DOHH2 (cell line): ENCODE results near the gene TRO.

Source experiments
- H3F3A ChIP-seq: fragments of 200-600 bp; sonication (generic), shearing (Covaris generic); 2 replicates; pipeline ENCODE4 v1.6.0; 2016; ENCODE audit warnings: antibody characterized with exemption, mild to moderate bottlenecking; ENCODE audit not compliant: control insufficient read depth, insufficient read depth
- H3K27ac ChIP-seq: fragments of 200-600 bp; sonication (generic); 2 replicates; pipeline ENCODE4 v1.5.1; 2014; ENCODE audit warnings: low read depth, mild to moderate bottlenecking, low read length, moderate library complexity
- H3K27me3 ChIP-seq: fragments of 200-600 bp; sonication (generic); 2 replicates; pipeline ENCODE4 v1.6.1; 2014; ENCODE audit warnings: mild to moderate bottlenecking, low read length, mixed read lengths; ENCODE audit not compliant: control insufficient read depth
- H3K36me3 ChIP-seq: fragments of 200-600 bp; sonication (generic); 2 replicates; pipeline ENCODE4 v1.6.1; 2014; ENCODE audit warnings: mild to moderate bottlenecking, low read length, moderate library complexity, mixed read lengths; ENCODE audit not compliant: control insufficient read depth
- H3K4me1 ChIP-seq: fragments of 200-600 bp; sonication (generic); 2 replicates; pipeline ENCODE4 v1.6.1; 2014; ENCODE audit warnings: mild to moderate bottlenecking, low read length, mixed read lengths; ENCODE audit not compliant: control insufficient read depth
- H3K4me2 ChIP-seq: fragments of 200-600 bp; sonication (generic); 2 replicates; pipeline ENCODE4 v1.6.0; 2014; ENCODE audit warnings: mild to moderate bottlenecking, low read length, moderate library complexity
- H3K4me3 ChIP-seq: fragments of 200-600 bp; sonication (generic); 2 replicates; pipeline ENCODE4 v1.5.1; 2014; ENCODE audit warnings: mild to moderate bottlenecking, low read length, mixed read lengths
- H3K79me2 ChIP-seq: fragments of 200-600 bp; sonication (generic); 2 replicates; pipeline ENCODE4 v1.6.1; 2014; ENCODE audit warnings: mild to moderate bottlenecking, low read length, mixed read lengths; ENCODE audit not compliant: control insufficient read depth
- H3K9me2 ChIP-seq: fragments of 200-600 bp; sonication (generic); replicated peaks from 2 replicates; pipeline ENCODE4 v1.6.1; 2014; ENCODE audit warnings: mild to moderate bottlenecking, low read length, mixed read lengths; ENCODE audit not compliant: control insufficient read depth
- H3K9me3 ChIP-seq: fragments of 200-600 bp; sonication (generic); 2 replicates; pipeline ENCODE4 v1.6.1; 2014; ENCODE audit warnings: antibody characterized with exemption, low read length, mixed read lengths; ENCODE audit not compliant: control insufficient read depth, insufficient read depth
- H4K20me1 ChIP-seq: fragments of 200-600 bp; sonication (generic); 2 replicates; pipeline ENCODE4 v1.6.0; 2014; ENCODE audit warnings: low read depth, mild to moderate bottlenecking, antibody characterized with exemption, low read length, moderate library complexity; ENCODE audit not compliant: control insufficient read depth, insufficient read depth
- CTCF ChIP-seq: fragments of 200-600 bp; sonication (generic); IDR thresholded peaks from one replicate; pipeline ENCODE4 v1.5.1; 2014; ENCODE audit warnings: antibody characterized with exemption, mild to moderate bottlenecking, low read depth, low read length; ENCODE audit not compliant: poor library complexity, severe bottlenecking
- EZH2phosphoT487 ChIP-seq: fragments of 200-600 bp; sonication (generic); IDR thresholded peaks from 2 replicates; pipeline ENCODE4 v1.6.1; 2017; ENCODE audit warnings: borderline replicate concordance, mild to moderate bottlenecking, antibody characterized with exemption, low read length, moderate library complexity, mixed read lengths

The TRO gene

DNA sequence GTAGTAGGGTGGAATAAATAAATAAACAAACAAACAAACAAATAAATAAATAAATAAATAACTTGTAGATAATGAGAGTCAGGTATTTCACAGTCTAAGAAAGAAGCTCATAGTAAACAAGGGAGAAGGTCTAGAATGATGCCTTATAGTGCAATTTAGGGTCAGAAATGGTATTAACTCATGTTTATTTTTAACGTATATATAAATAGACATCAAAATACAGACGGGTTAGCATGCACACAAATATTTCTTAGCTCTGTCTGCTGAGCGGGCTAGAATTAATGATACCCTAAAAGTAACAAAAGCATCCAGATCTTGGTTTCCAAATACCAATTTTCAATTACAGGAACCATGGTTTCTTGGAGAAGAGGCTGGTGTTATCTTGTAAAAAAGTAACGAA lies 56.8 kb downstream of the TRO start:
- Histone ChIP-seq H3K9me2 (no peaks in the 10 kb centered on the region), H3K27ac (no peak overlapping the region), H3K4me1 (no peaks in the 10 kb centered on the region), H3K9me3 (no peaks in the 10 kb centered on the region), H3K4me2 (no peak overlapping the region), H3K36me3 (no peaks in the 10 kb centered on the region), H4K20me1 (no peaks in the 10 kb centered on the region), H3K4me3 (no peak overlapping the region), H3K79me2 (no peaks in the 10 kb centered on the region), H3F3A (no peaks in the 10 kb centered on the region), H3K27me3 (no peaks in the 10 kb centered on the region)
- TF ChIP-seq EZH2phosphoT487 = no peak
- no peak for TF ChIP-seq CTCF

- no peaks in the 10 kb centered on the region for H3F3A ChIP-seq
- H3K9me2 ChIP-seq = no peaks in the 10 kb centered on the region
- TF ChIP-seq CTCF (no peak), EZH2phosphoT487 (no peak)
- no peaks in the 10 kb centered on the region for H3K36me3 ChIP-seq
- H3K4me3 ChIP-seq = no peak overlapping the region
- no peak overlapping the region for H3K27ac ChIP-seq
- no peaks in the 10 kb centered on the region for H3K9me3 ChIP-seq
- no peaks in the 10 kb centered on the region for H3K79me2 ChIP-seq
- no peaks in the 10 kb centered on the region for H3K4me1 ChIP-seq
- H4K20me1 ChIP-seq = no peaks in the 10 kb centered on the region
- no peak overlapping the region for H3K4me2 ChIP-seq
- no peaks in the 10 kb centered on the region for H3K27me3 ChIP-seq
Measured at GRCh38 chrX:54978448-54978847, 57.8 kb downstream of the TRO start.

DNA sequence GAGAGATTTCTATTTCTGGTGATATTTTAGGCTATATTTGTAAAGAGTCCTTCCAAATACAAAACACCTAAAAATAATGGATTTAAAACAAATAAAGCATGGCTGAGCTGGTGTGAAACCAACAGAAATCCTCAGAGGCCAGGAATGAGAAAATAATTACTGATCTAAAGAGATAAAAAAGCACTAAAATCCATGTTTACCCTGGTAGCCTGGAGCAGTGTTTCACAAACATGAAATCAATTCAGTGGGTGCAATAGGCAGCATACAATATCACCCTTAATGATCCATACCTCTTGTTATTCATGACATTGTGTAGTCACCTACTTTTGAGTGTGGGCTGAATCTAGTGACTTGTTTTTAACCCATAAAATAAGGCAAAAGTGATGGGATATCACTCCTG lies 58.8 kb downstream of the TRO start:
- no peak overlapping the region for H3K27ac ChIP-seq
- H3K36me3 ChIP-seq = no peaks in the 10 kb centered on the region
- no peaks in the 10 kb centered on the region for H3K79me2 ChIP-seq
- H3K27me3 ChIP-seq = no peaks in the 10 kb centered on the region
- H3K9me2 ChIP-seq = no peaks in the 10 kb centered on the region
- H3F3A ChIP-seq = no peaks in the 10 kb centered on the region
- no peak overlapping the region for H3K4me2 ChIP-seq
- H3K4me3 ChIP-seq = no peak overlapping the region
- H4K20me1 ChIP-seq = no peaks in the 10 kb centered on the region
- H3K9me3 ChIP-seq = no peaks in the 10 kb centered on the region
- H3K4me1 ChIP-seq = no peaks in the 10 kb centered on the region
- no peak for TF ChIP-seq CTCF
- TF ChIP-seq EZH2phosphoT487 = no peak

GRCh38 chrX:54980334-54980733 lies 59.7 kb downstream of the TRO start:
- Histone ChIP-seq H3K4me2 (no peak overlapping the region), H3K9me3 (no peaks in the 10 kb centered on the region), H3K9me2 (no peaks in the 10 kb centered on the region), H3K27me3 (no peaks in the 10 kb centered on the region), H3K27ac (no peak overlapping the region), H3K4me3 (no peak overlapping the region), H3K36me3 (no peaks in the 10 kb centered on the region), H4K20me1 (no peaks in the 10 kb centered on the region), H3K79me2 (no peaks in the 10 kb centered on the region), H3K4me1 (no peaks in the 10 kb centered on the region), H3F3A (no peaks in the 10 kb centered on the region)
- TF ChIP-seq CTCF = no peak
- no peak for TF ChIP-seq EZH2phosphoT487
